GM12892 (cell line): ENCODE results near the gene MVB12B.

Experiments
- POLR2A ChIP-seq: IDR thresholded peaks from 2 replicates; pipeline ENCODE4 v1.6.1; 2011; ENCODE audit warnings: low read depth, low read length, control low read depth
- TAF1 ChIP-seq: IDR thresholded peaks from 2 replicates; pipeline ENCODE4 v1.6.1; 2011; ENCODE audit warnings: low read depth, mild to moderate bottlenecking, control low read depth, low read length, borderline replicate concordance

GRCh38 chr9:126430124-126430523 lies 103.5 kb downstream of the MVB12B start:
- TF ChIP-seq TAF1: no peak
- no peak for TF ChIP-seq POLR2A
